ENCODE measurements around the gene SPN.
"Not testable (repeated sequence)": the region's sequence is repeated elsewhere in the genome, so short reads cannot be mapped to it uniquely, and the experiment has no call there.

The SPN gene

DNA sequence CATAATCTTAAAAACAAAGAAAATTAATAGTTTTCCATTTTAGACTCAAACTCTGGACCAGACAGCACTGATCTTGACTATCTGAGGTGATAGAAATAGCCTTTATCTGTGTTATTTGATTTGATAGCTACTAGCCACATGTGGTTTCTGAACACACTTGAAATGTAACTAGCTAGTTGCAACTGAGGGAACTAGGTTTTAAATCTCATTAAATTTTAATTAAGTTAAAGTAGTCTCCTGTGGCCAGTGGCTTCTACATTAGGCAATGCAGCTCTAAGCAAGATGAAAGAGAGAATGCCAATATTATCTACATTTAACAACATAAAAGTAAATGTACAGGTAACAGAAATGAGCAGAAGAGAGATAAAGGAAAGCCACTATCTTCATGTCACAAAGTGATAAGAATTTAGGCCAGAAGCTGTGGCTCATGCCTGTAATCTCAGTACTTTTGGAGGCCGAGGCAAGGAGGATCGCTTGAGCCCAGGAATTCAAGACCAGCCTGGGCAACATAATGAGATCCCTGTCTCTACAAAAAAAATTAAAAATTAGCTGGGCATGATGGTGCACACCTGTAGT lies 11.2 kb upstream of the SPN start:
- no peak for FAIRE-seq
- DNase-seq (ENCODE audit: insufficient read length, low spot score), result no peak
- TF ChIP-seq PAX5 (IDR thresholded peaks at IDR 0.05; ENCODE audit: insufficient read depth, low read length, severe bottlenecking) (no peak), SPI1 (IDR thresholded peaks at IDR 0.05; ENCODE audit: low read depth, low read length) (no peak), POLR2A (IDR thresholded peaks at IDR 0.05; ENCODE audit: low read depth, low read length) (no peak), POLR2AphosphoS5 (IDR thresholded peaks at IDR 0.05; ENCODE audit: low read depth, low read length) (no peak), POU2F2 (IDR thresholded peaks at IDR 0.05; ENCODE audit: low read depth, low read length) (no peak), TAF1 (IDR thresholded peaks at IDR 0.05; ENCODE audit: low read depth, low read length) (no peak)

DNA sequence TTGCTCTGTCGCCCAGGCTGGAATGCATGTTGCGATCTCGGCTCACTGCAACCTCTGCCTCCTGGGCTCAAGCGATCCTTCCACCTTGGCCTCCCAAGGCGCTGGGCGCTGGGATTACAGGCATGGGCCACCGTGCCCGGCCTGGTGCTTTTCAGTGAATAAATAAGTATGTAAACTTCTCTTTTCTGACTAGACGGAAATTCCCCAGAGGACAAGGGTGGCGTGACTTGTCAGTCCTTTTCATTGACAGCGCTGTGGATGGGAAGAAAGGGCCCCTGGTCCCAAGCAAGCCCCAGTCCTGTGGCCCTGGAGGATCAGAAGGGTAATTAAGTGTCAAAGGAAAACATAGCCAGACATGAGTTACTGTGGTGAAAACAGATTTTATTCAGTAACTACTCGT lies 9.6 kb upstream of the SPN start:
- peak; percentile 45 for FAIRE-seq
- no peak for TF ChIP-seq POLR2AphosphoS5 (IDR thresholded peaks at IDR 0.05; ENCODE audit: low read depth, low read length)
- TF ChIP-seq POLR2A (IDR thresholded peaks at IDR 0.05; ENCODE audit: low read depth, low read length), result no peak
- no peak for TF ChIP-seq PAX5 (IDR thresholded peaks at IDR 0.05; ENCODE audit: insufficient read depth, low read length, severe bottlenecking)
- TF ChIP-seq POU2F2 (IDR thresholded peaks at IDR 0.05; ENCODE audit: low read depth, low read length), result no peak
- TF ChIP-seq SPI1 (IDR thresholded peaks at IDR 0.05; ENCODE audit: low read depth, low read length), result no peak
- TF ChIP-seq TAF1 (IDR thresholded peaks at IDR 0.05; ENCODE audit: low read depth, low read length), result no peak
- no peak for DNase-seq (ENCODE audit: insufficient read length, low spot score)

DNA sequence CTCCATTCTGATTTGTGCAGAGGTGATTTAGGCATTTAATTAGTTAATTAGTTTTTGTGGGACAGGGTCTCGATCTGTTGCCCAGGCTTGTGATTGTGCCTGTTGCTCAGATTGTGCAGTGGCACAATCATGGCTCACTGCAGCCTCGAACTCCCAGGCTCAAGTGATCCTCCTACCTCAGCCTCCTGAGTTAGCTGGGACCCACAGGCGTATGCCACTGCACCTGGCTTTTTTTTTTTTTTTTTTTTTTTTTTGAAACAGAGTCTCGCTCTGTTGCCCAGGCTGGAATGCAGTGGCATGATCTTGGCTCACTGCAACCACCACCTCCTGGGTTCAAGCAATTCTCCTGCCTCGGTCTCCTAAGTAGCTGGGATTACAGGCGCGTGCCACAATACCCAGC lies 9.2 kb upstream of the SPN start:
- not testable (repeated sequence) for DNase-seq (ENCODE audit: insufficient read length, low spot score); FAIRE-seq

GRCh38 chr16:29656688-29657523 lies 6.1 kb upstream of the SPN start:
- no peak for DNase-seq (ENCODE audit: insufficient read length, low spot score)
- TF ChIP-seq POLR2A (IDR thresholded peaks at IDR 0.05; ENCODE audit: low read depth, low read length), result no peak
- TF ChIP-seq POLR2AphosphoS5 (IDR thresholded peaks at IDR 0.05; ENCODE audit: low read depth, low read length), result no peak
- TF ChIP-seq POU2F2 (IDR thresholded peaks at IDR 0.05; ENCODE audit: low read depth, low read length), result no peak
- TF ChIP-seq SPI1 (IDR thresholded peaks at IDR 0.05; ENCODE audit: low read depth, low read length), result no peak
- no peak for TF ChIP-seq TAF1 (IDR thresholded peaks at IDR 0.05; ENCODE audit: low read depth, low read length)
- no peak for TF ChIP-seq PAX5 (IDR thresholded peaks at IDR 0.05; ENCODE audit: insufficient read depth, low read length, severe bottlenecking)
- no peak for FAIRE-seq

DNA sequence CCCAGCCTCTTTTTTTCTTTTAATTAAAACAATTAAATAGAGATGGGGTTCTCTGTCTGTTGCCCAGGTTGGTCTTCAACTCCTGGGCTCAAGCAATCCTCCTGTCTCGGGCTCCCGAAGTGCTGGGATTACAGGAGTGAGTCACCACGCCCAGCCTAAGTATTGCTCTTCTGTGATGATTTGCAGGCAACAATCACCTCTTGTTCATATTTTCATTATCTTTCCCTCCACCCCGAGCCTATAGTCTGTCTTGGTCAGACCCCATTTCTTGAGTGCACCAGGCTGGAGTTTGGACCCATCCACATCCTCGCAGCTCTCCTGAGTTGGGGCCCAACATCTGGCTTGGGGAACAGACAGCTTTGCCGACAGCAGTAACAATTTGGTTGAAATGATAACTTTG lies 4.3 kb upstream of the SPN start:
- TF ChIP-seq TAF1 (IDR thresholded peaks at IDR 0.05; ENCODE audit: low read depth, low read length) (no peak), POLR2A (IDR thresholded peaks at IDR 0.05; ENCODE audit: low read depth, low read length) (no peak), POLR2AphosphoS5 (IDR thresholded peaks at IDR 0.05; ENCODE audit: low read depth, low read length) (no peak), SPI1 (IDR thresholded peaks at IDR 0.05; ENCODE audit: low read depth, low read length) (no peak), POU2F2 (IDR thresholded peaks at IDR 0.05; ENCODE audit: low read depth, low read length) (no peak), PAX5 (IDR thresholded peaks at IDR 0.05; ENCODE audit: insufficient read depth, low read length, severe bottlenecking) (no peak)
- DNase-seq (ENCODE audit: insufficient read length, low spot score), result no peak
- no peak for FAIRE-seq

DNA sequence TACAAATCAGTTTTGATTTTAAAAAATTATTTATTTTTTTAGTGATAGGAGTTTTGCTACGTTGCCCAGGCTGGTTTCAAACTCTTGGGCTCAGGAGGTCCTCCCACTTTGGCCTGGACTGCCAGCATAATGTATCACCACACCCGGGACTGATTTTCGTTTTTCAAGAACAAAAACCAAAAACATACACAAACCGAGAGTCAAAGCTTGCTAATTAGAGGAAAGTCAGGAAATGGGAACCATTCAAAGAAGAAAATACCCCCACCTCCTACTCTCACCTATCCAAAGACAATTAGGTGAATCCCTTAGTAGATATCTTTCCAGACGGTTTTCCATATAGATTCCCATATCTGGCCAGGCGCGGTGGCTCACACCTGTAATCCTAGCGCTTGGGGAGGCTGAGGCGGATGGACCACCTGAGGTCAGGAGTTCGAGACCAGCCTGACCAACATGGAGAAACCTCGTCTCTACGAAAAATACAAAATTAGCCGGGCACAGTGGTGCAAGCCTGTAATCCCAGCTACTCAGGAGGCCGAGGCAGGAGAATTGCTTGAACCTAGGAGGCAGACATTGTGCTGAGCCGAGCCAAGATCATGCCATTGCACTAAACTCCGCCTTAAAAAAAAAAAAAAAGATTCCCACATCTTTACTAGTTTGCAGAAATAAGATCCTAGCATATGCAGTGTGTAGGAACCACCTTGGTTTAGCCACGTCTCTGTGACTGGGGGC lies 883 bp upstream of the SPN start:
- no peak for DNase-seq (ENCODE audit: insufficient read length, low spot score)
- FAIRE-seq, result peak; percentile 69
- no peak for TF ChIP-seq TAF1 (IDR thresholded peaks at IDR 0.05; ENCODE audit: low read depth, low read length)
- TF ChIP-seq POLR2AphosphoS5 (IDR thresholded peaks at IDR 0.05; ENCODE audit: low read depth, low read length), result no peak
- no peak for TF ChIP-seq PAX5 (IDR thresholded peaks at IDR 0.05; ENCODE audit: insufficient read depth, low read length, severe bottlenecking)
- TF ChIP-seq POLR2A (IDR thresholded peaks at IDR 0.05; ENCODE audit: low read depth, low read length), result no peak; the same call in 1 of the 2 replicates

- FAIRE-seq (peak; percentile 95), DNase-seq (ENCODE audit: insufficient read length, low spot score) (no peak)
- TF ChIP-seq POU2F2 (IDR thresholded peaks at IDR 0.05; ENCODE audit: low read depth, low read length) (no peak), TAF1 (IDR thresholded peaks at IDR 0.05; ENCODE audit: low read depth, low read length) (peak; percentile 29; the same call in 1 of the 2 replicates), POLR2A (IDR thresholded peaks at IDR 0.05; ENCODE audit: low read depth, low read length) (peak; percentile 2; the same call in 1 of the 2 replicates), SPI1 (IDR thresholded peaks at IDR 0.05; ENCODE audit: low read depth, low read length) (peak; percentile 50; the same call in 1 of the 2 replicates), PAX5 (IDR thresholded peaks at IDR 0.05; ENCODE audit: insufficient read depth, low read length, severe bottlenecking) (no peak), POLR2AphosphoS5 (IDR thresholded peaks at IDR 0.05; ENCODE audit: low read depth, low read length) (no peak)
Observed at GRCh38 chr16:29662729-29663015, 375 bp upstream of the SPN start.

- TF ChIP-seq SPI1 (IDR thresholded peaks at IDR 0.05; ENCODE audit: low read depth, low read length) (no peak), POLR2AphosphoS5 (IDR thresholded peaks at IDR 0.05; ENCODE audit: low read depth, low read length) (no peak), TAF1 (IDR thresholded peaks at IDR 0.05; ENCODE audit: low read depth, low read length) (no peak), POLR2A (IDR thresholded peaks at IDR 0.05; ENCODE audit: low read depth, low read length) (no peak), PAX5 (IDR thresholded peaks at IDR 0.05; ENCODE audit: insufficient read depth, low read length, severe bottlenecking) (no peak)
- FAIRE-seq (peak; percentile 47), DNase-seq (ENCODE audit: insufficient read length, low spot score) (no peak)
Observed at GRCh38 chr16:29663807-29664090, 702 bp downstream of the SPN start.

DNA sequence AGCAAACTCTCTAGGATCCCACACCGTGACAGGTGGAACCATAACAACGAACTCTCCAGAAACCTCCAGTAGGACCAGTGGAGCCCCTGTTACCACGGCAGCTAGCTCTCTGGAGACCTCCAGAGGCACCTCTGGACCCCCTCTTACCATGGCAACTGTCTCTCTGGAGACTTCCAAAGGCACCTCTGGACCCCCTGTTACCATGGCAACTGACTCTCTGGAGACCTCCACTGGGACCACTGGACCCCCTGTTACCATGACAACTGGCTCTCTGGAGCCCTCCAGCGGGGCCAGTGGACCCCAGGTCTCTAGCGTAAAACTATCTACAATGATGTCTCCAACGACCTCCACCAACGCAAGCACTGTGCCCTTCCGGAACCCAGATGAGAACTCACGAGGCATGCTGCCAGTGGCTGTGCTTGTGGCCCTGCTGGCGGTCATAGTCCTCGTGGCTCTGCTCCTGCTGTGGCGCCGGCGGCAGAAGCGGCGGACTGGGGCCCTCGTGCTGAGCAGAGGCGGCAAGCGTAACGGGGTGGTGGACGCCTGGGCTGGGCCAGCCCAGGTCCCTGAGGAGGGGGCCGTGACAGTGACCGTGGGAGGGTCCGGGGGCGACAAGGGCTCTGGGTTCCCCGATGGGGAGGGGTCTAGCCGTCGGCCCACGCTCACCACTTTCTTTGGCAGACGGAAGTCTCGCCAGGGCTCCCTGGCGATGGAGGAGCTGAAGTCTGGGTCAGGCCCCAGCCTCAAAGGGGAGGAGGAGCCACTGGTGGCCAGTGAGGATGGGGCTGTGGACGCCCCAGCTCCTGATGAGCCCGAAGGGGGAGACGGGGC lies 1.3 kb downstream of the SPN start:
- DNase-seq (ENCODE audit: insufficient read length, low spot score), result no peak
- no peak for TF ChIP-seq PAX5 (IDR thresholded peaks at IDR 0.05; ENCODE audit: insufficient read depth, low read length, severe bottlenecking)
- TF ChIP-seq POLR2AphosphoS5 (IDR thresholded peaks at IDR 0.05; ENCODE audit: low read depth, low read length), result peak; percentile 43; the same call in 1 of the 2 replicates
- no peak for TF ChIP-seq TAF1 (IDR thresholded peaks at IDR 0.05; ENCODE audit: low read depth, low read length)
- TF ChIP-seq POLR2A (IDR thresholded peaks at IDR 0.05; ENCODE audit: low read depth, low read length), result 0 out of 2 replicates have a peak, but pooled peaks have one; percentile 28
- TF ChIP-seq POU2F2 (IDR thresholded peaks at IDR 0.05; ENCODE audit: low read depth, low read length), result no peak
- FAIRE-seq, result no peak

All from GM12891 (cell line).